ENCODE results near the gene EFNB2. TPM values are rescaled to one million over a fixed set of nuclear protein-coding genes. Genes with fewer than 3 reads are reported as not detected.

The EFNB2 gene
- total RNA-seq, 1 experiment from 2014 or later = 5.2 TPM

- no TSS peak for BruUV-seq (replicated peaks)
- CTCF ChIA-PET = no interaction called here
- intact Hi-C loops (cut with micrococcal nuclease; ENCODE audit: unreplicated experiment) = loop anchor here (10.0 kb wide), 3 partner anchors 535 to 1755 kb away; no protein-coding TSS in a partner anchor
Observed at GRCh38 chr13:106529415-106530170, 5.9 kb downstream of the EFNB2 start.

GRCh38 chr13:106528718-106529414, 6.6 kb downstream of the EFNB2 start:
- no peaks in the 10 kb centered on the region for H3K4me1 ChIP-seq (ENCODE audit: insufficient read depth, low read length, poor library complexity, severe bottlenecking)
- POLR2A ChIA-PET (ENCODE audit: low non-redundant PET) = no interaction called here
- BruUV-seq (replicated peaks) = no TSS peak
- no peak for DNase-seq (ENCODE audit: low spot score)
- no peaks in the 10 kb centered on the region for H3K36me3 ChIP-seq (ENCODE audit: insufficient read depth, low read length, poor library complexity, severe bottlenecking)
- H3K27me3 ChIP-seq (replicated peaks; ENCODE audit: insufficient read depth, low read depth, low read length, poor library complexity) = peaks cover 49% of the 10 kb centered on the region
- no peaks in the 10 kb centered on the region for H3K9me3 ChIP-seq (ENCODE audit: low read depth, low read length, poor library complexity, severe bottlenecking)
- H3K4me3 ChIP-seq (ENCODE audit: low read depth, low read length, poor library complexity, severe bottlenecking) = no peak overlapping the region
- H3K27ac ChIP-seq (ENCODE audit: low read depth, low read length, poor library complexity, severe bottlenecking) = no peak overlapping the region
- intact Hi-C loops (cut with micrococcal nuclease; ENCODE audit: unreplicated experiment) = no loop called here
- CTCF ChIA-PET = no interaction called here
- TF ChIP-seq EZH2 (IDR thresholded peaks at IDR 0.05; ENCODE audit: borderline replicate concordance, low read depth, low read length, poor library complexity, severe bottlenecking) (no peak), CTCF (conservative IDR thresholded peaks at IDR 0.05; ENCODE audit: low read depth, low read length) (no peak)

More at GRCh38 chr13:106529415-106530170, 5.9 kb downstream of the EFNB2 start:
- no peak for DNase-seq (ENCODE audit: low spot score)
- H3K4me1 ChIP-seq (ENCODE audit: insufficient read depth, low read length, poor library complexity, severe bottlenecking) = no peaks in the 10 kb centered on the region
- no peak overlapping the region for H3K4me3 ChIP-seq (ENCODE audit: low read depth, low read length, poor library complexity, severe bottlenecking)
- POLR2A ChIA-PET (ENCODE audit: low non-redundant PET) = no interaction called here
- no peak for TF ChIP-seq CTCF (conservative IDR thresholded peaks at IDR 0.05; ENCODE audit: low read depth, low read length)
- no peak for TF ChIP-seq EZH2 (IDR thresholded peaks at IDR 0.05; ENCODE audit: borderline replicate concordance, low read depth, low read length, poor library complexity, severe bottlenecking)
- no peaks in the 10 kb centered on the region for H3K9me3 ChIP-seq (ENCODE audit: low read depth, low read length, poor library complexity, severe bottlenecking)
- H3K36me3 ChIP-seq (ENCODE audit: insufficient read depth, low read length, poor library complexity, severe bottlenecking) = no peaks in the 10 kb centered on the region
- peaks cover 57% of the 10 kb centered on the region for H3K27me3 ChIP-seq (replicated peaks; ENCODE audit: insufficient read depth, low read depth, low read length, poor library complexity)
- H3K27ac ChIP-seq (ENCODE audit: low read depth, low read length, poor library complexity, severe bottlenecking) = no peak overlapping the region

- intact Hi-C loops (cut with micrococcal nuclease; ENCODE audit: unreplicated experiment) = no loop called here
- CTCF ChIA-PET = no interaction called here
Observed at GRCh38 chr13:106527826-106528225, 7.6 kb downstream of the EFNB2 start.

More at GRCh38 chr13:106527826-106528225, 7.6 kb downstream of the EFNB2 start:
- Histone ChIP-seq H3K4me1 (ENCODE audit: insufficient read depth, low read length, poor library complexity, severe bottlenecking) (no peaks in the 10 kb centered on the region), H3K9me3 (ENCODE audit: low read depth, low read length, poor library complexity, severe bottlenecking) (no peaks in the 10 kb centered on the region), H3K4me3 (ENCODE audit: low read depth, low read length, poor library complexity, severe bottlenecking) (no peak overlapping the region), H3K27me3 (replicated peaks; ENCODE audit: insufficient read depth, low read depth, low read length, poor library complexity) (peaks cover 39% of the 10 kb centered on the region), H3K27ac (ENCODE audit: low read depth, low read length, poor library complexity, severe bottlenecking) (no peak overlapping the region), H3K36me3 (ENCODE audit: insufficient read depth, low read length, poor library complexity, severe bottlenecking) (no peaks in the 10 kb centered on the region)
- POLR2A ChIA-PET (ENCODE audit: low non-redundant PET) = no interaction called here
- no peak for DNase-seq (ENCODE audit: low spot score)
- no peak for TF ChIP-seq EZH2 (IDR thresholded peaks at IDR 0.05; ENCODE audit: borderline replicate concordance, low read depth, low read length, poor library complexity, severe bottlenecking)
- no peak for TF ChIP-seq CTCF (conservative IDR thresholded peaks at IDR 0.05; ENCODE audit: low read depth, low read length)
- BruUV-seq (replicated peaks) = no TSS peak
